MM.1S (cell line): Measurements from ENCODE around the gene SLC1A2.

ENCODE experiments used
- DNase-seq: peaks from one replicate; pipeline ENCODE4 v3.0.0-alpha.2; 2015
- H2AFZ ChIP-seq: fragments of 300-600 bp; sonication (generic); 2 replicates; pipeline ENCODE4 v1.6.0; 2016; ENCODE audit warnings: antibody characterized with exemption, low read length
- H3F3A ChIP-seq: fragments of 300-600 bp; sonication (generic); 2 replicates; pipeline ENCODE4 v1.6.1; 2016; ENCODE audit warnings: mild to moderate bottlenecking, antibody characterized with exemption, low read length, moderate library complexity, mixed read lengths; ENCODE audit not compliant: insufficient read depth
- H3K27ac ChIP-seq: fragments of 300-600 bp; sonication (generic); 2 replicates; pipeline ENCODE4 v1.5.1; 2016; ENCODE audit warnings: mild to moderate bottlenecking, low read length
- H3K27me3 ChIP-seq: fragments of 300-600 bp; sonication (generic); replicated peaks from 2 replicates; pipeline ENCODE4 v1.6.0; 2016; ENCODE audit warnings: low read length; ENCODE audit not compliant: insufficient read depth
- H3K36me3 ChIP-seq: fragments of 300-600 bp; sonication (generic); replicated peaks from 2 replicates; pipeline ENCODE4 v1.6.1; 2016; ENCODE audit warnings: mild to moderate bottlenecking, low read length, mixed read lengths; ENCODE audit not compliant: insufficient read depth
- H3K4me1 ChIP-seq: fragments of 300-600 bp; sonication (generic); 2 replicates; pipeline ENCODE4 v1.6.1; 2016; ENCODE audit warnings: low read length, mixed read lengths
- H3K4me2 ChIP-seq: fragments of 300-600 bp; sonication (generic); 2 replicates; pipeline ENCODE4 v1.6.0; 2016; ENCODE audit warnings: low read depth, low read length
- H3K4me3 ChIP-seq: fragments of 300-600 bp; sonication (generic); 2 replicates; pipeline ENCODE4 v1.5.1; 2016; ENCODE audit warnings: low read length, mixed read lengths
- H3K79me2 ChIP-seq: fragments of 300-600 bp; sonication (generic); 2 replicates; pipeline ENCODE4 v1.6.1; 2016; ENCODE audit warnings: mixed run types, low read length, mixed read lengths
- H3K9ac ChIP-seq: fragments of 300-600 bp; sonication (generic); 2 replicates; pipeline ENCODE4 v1.6.1; 2016; ENCODE audit warnings: low read length, mixed read lengths
- H3K9me2 ChIP-seq: fragments of 300-600 bp; sonication (generic); replicated peaks from 2 replicates; pipeline ENCODE4 v1.6.1; 2016; ENCODE audit warnings: mild to moderate bottlenecking, low read length, mixed read lengths; ENCODE audit not compliant: insufficient read depth
- H3K9me3 ChIP-seq: fragments of 300-600 bp; sonication (generic); replicated peaks from 2 replicates; pipeline ENCODE4 v1.6.1; 2016; ENCODE audit warnings: mild to moderate bottlenecking, low read length, mixed read lengths; ENCODE audit not compliant: insufficient read depth
- H4K20me1 ChIP-seq: fragments of 300-600 bp; sonication (generic); 2 replicates; pipeline ENCODE4 v1.6.1; 2016; ENCODE audit warnings: mild to moderate bottlenecking, low read length, moderate library complexity, mixed read lengths; ENCODE audit not compliant: insufficient read depth
- EZH2 ChIP-seq: fragments of 300-600 bp; sonication (generic); optimal IDR thresholded peaks from 2 replicates; pipeline ENCODE3; 2017; ENCODE audit warnings: low read depth, mild to moderate bottlenecking, antibody characterized with exemption, low read length, mixed read lengths
- EZH2phosphoT487 ChIP-seq: fragments of 300-600 bp; sonication (generic); IDR thresholded peaks from 2 replicates; pipeline ENCODE4 v1.6.1; 2018; ENCODE audit warnings: antibody characterized with exemption, low read length
- TF ChIP-seq, protein P1 (sequence below): fragments of 300-600 bp; sonication (generic); IDR thresholded peaks from 2 replicates; pipeline ENCODE4 v1.5.1; 2016; ENCODE audit warnings: antibody characterized with exemption, low read length, mixed read lengths

Gene SLC1A2

DNA sequence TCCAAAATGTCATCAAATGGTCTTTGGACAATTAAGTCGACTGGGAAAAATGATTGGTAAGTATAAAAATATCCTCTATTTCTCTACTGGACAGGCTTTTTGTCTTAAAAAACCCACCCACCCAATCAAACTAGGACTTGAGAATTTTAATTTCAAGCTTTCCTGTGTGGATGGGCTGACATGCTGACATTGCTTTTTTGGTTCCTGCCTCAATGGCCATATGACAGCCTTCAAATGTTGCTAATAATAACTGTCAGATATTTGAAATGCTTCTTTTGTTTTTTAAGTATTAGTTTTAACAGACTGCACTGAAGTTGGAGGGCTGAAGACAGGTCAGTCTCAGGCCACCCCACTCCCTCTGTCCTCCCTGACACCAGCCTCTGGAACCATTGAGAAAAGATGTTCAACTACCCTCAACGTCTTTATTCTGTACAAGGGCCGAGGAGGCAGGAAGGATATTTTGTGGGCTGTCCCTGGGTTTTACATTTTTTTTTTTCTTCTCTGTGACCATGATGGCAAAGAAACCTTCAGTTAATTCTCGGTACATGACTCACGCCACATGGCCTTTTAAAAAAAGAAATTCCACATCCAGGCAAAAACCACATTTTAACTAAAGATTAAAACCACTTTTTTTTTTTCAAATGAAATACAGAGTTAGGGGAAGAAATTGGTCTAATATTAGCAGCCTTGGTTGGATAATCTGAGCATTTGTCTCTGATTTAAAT is 130.4 kb downstream of the SLC1A2 start:
- no peaks in the 10 kb centered on the region for H3K9me3 ChIP-seq
- H3F3A ChIP-seq, result peaks cover 5% of the 10 kb centered on the region; the same call in 1 of the 2 replicates
- H4K20me1 ChIP-seq, result no peaks in the 10 kb centered on the region
- H3K9me2 ChIP-seq, result no peaks in the 10 kb centered on the region
- no peak overlapping the region for H3K9ac ChIP-seq
- H3K4me1 ChIP-seq, result peaks cover 12% of the 10 kb centered on the region
- H3K27ac ChIP-seq, result no peak overlapping the region
- no peak overlapping the region for H3K4me3 ChIP-seq
- H3K4me2 ChIP-seq, result peak overlapping the region; percentile 22; the same call in 1 of the 2 replicates
- H3K36me3 ChIP-seq, result no peaks in the 10 kb centered on the region
- no peaks in the 10 kb centered on the region for H3K79me2 ChIP-seq
- peak; percentile 35 for DNase-seq
- H3K27me3 ChIP-seq, result no peaks in the 10 kb centered on the region
- TF ChIP-seq, protein P1, sequence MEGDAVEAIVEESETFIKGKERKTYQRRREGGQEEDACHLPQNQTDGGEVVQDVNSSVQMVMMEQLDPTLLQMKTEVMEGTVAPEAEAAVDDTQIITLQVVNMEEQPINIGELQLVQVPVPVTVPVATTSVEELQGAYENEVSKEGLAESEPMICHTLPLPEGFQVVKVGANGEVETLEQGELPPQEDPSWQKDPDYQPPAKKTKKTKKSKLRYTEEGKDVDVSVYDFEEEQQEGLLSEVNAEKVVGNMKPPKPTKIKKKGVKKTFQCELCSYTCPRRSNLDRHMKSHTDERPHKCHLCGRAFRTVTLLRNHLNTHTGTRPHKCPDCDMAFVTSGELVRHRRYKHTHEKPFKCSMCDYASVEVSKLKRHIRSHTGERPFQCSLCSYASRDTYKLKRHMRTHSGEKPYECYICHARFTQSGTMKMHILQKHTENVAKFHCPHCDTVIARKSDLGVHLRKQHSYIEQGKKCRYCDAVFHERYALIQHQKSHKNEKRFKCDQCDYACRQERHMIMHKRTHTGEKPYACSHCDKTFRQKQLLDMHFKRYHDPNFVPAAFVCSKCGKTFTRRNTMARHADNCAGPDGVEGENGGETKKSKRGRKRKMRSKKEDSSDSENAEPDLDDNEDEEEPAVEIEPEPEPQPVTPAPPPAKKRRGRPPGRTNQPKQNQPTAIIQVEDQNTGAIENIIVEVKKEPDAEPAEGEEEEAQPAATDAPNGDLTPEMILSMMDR, result no peak
- TF ChIP-seq EZH2phosphoT487 (no peak), EZH2 (no peak)
- no peak overlapping the region for H2AFZ ChIP-seq

DNA sequence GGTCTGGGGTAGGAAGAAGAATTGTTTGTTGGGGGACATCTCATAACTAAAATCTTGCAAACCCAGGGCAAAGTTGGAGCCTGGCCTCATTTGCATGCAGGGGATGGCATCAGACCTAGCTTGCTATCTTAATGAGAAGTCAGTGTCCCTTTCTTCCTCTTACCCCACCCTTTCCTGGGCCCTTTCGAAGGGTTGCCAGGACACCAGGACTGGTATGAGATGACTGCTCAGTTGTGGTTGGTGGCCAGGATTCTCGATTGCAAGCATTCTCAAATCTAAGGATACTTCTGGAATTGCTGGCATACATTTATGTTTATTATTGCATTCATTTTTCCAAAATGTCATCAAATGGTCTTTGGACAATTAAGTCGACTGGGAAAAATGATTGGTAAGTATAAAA is 131.0 kb downstream of the SLC1A2 start:
- Histone ChIP-seq H3K79me2 (no peaks in the 10 kb centered on the region), H3K9me2 (no peaks in the 10 kb centered on the region), H3K36me3 (no peaks in the 10 kb centered on the region), H2AFZ (no peak overlapping the region), H3K9me3 (no peaks in the 10 kb centered on the region), H3K27me3 (no peaks in the 10 kb centered on the region), H3F3A (peaks cover 5% of the 10 kb centered on the region; the same call in 1 of the 2 replicates), H3K27ac (no peak overlapping the region), H4K20me1 (no peaks in the 10 kb centered on the region), H3K9ac (no peak overlapping the region), H3K4me2 (no peak overlapping the region), H3K4me1 (peaks cover 12% of the 10 kb centered on the region), H3K4me3 (no peak overlapping the region)
- no peak for DNase-seq
- TF ChIP-seq EZH2 (no peak), EZH2phosphoT487 (no peak)
- TF ChIP-seq, protein P1, result no peak

DNA sequence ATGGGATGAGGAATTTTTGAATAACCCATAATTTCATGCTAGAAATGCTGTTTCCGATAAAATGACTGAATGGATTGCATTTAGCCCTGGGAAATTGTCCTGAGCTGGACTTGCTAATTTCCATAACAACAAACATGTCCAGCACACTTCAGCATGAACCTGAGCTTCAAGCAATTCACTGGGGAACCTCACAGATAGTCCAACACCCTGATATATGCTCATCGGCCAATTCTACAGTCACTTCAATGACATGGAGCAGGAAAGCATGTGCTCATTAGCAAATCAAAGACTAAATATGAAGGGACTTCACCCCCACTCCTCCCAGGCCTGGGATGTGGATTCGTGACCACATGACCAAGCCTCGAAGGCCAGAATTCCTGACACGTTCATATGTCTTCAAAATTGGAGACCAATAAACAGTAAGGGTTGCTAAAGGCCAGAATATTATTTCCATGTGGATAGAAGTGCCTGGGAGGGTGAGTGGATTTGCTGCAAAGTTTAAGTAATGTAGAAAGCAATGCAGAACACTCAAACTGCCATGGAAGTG is 131.9 kb downstream of the SLC1A2 start:
- Histone ChIP-seq H3K27me3 (no peaks in the 10 kb centered on the region), H2AFZ (no peak overlapping the region), H3K79me2 (no peaks in the 10 kb centered on the region), H3K9ac (no peak overlapping the region), H3K4me2 (no peak overlapping the region), H3K9me3 (no peaks in the 10 kb centered on the region), H3K36me3 (no peaks in the 10 kb centered on the region), H3K4me1 (0 out of 2 replicates have a peak, but pooled peaks cover 4% of the 10 kb centered on the region), H3K4me3 (no peak overlapping the region), H3K27ac (no peak overlapping the region), H3K9me2 (no peaks in the 10 kb centered on the region), H4K20me1 (no peaks in the 10 kb centered on the region), H3F3A (no peaks in the 10 kb centered on the region)
- DNase-seq, result no peak
- no peak for TF ChIP-seq EZH2phosphoT487
- TF ChIP-seq, protein P1, result no peak
- TF ChIP-seq EZH2, result no peak
